GM19239 (cell line): ENCODE results near the gene TF.
"Not testable (repeated sequence)": the region's sequence is repeated elsewhere in the genome, so short reads cannot be mapped to it uniquely, and the experiment has no call there.

Experiments used
- DNase-seq: peaks from one replicate; pipeline ENCODE4 v3.0.0; 2011; ENCODE audit warnings: low spot score; ENCODE audit not compliant: insufficient read length
- FAIRE-seq: peaks from 2 replicates; lab custom pipeline; 2011; peaks lifted over from hg19 to GRCh38; lab: Jason Lieb, UNC

TF gene

DNA sequence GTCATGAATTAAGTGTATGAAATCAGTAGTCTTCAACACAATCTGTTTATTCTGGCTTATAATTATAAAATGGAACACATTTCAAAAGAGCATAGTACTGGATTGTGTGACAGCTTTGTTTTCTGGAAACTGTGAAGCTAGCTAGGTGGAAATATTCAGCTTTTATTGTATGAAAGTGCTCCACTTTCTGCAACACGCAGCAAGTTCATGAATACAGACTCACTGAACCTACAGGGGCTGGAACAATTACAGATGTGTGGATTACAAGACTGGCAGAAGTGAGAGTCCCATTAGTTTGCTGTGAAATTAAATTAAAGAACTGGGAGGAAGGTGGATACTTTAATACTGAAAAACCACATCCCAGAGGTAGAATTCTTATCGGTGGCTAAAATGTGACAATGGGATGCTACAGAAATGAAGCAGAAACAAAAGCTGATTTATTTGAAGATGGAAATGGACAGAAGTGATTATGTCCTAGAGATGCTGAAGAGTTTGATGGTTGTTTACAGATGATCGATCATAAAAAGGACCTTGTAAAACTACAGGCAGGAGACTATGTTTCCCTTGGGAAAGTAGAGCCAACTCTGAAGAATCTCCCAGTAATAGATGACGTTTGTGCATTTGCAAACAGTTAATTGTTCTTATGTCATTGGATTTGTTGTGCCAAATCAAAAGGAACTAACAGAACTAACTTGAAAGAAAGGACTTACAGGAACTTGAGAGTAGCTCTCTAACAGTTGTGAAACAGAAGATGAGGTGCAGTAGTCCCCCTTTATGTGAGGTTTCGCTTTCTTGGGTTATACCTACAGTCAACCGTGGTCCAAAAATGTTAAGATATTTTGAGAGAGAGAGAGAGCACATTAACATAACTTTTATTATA is 15.7 kb downstream of the TF start:
- DNase-seq (no peak), FAIRE-seq (no peak)

DNA sequence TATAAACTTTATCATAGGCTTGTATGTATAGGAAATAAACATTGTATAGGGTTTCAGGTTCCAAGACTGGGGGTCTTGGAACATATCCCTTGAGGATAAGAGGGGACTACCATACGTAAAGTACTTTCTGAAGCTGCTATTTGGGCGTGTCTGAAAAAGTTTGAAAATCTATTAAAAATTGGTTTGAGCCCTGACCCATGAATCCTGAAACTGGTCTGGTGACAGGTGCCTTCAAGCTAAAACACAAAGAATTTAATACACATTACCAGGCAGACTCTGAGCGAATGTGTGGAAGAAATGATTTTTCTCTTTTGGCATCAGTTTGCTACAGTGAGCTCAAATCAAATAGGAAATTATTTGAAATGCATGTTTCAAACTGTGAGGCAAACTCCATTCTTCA is 16.3 kb downstream of the TF start:
- DNase-seq (no peak), FAIRE-seq (no peak)

DNA sequence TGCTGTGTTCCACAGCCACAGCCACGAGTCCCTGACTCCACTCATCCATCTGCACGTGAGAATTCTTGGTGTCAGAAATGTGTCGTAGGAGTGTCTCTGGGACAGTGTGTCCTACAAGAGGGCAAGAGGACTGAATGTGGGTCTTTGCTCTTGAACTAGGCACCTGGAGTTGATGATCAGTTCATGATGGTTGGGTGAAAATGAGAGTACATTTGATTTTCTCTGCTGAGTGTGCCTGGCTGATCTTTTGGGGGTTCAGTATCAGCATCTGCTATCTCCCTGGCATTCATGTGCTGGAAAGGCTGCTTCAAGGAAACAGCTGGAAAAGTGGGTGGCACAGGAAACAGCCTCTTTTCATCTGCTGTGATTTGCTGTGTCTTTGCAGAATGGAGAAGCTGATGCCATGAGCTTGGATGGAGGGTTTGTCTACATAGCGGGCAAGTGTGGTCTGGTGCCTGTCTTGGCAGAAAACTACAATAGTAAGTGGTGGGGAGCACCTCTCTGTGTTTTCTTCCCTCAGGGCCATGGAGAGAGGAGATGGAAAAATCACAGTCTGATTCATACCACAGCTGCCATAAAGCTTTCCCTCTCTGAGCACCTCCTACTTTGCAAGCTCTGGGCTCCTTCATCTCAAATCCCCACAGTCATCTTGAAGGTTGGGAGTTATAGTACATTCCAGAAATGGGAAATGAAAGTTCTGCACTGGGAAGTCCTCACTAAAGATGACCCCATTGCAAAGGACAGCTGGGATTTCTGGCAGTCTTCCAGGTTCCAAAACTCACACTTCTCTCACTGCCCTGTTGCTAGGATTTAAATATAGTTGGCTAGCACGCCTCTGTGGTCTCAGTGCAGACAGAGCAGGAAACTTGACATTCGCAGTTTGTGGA is 17.8 kb downstream of the TF start:
- FAIRE-seq (no peak), DNase-seq (no peak)

DNA sequence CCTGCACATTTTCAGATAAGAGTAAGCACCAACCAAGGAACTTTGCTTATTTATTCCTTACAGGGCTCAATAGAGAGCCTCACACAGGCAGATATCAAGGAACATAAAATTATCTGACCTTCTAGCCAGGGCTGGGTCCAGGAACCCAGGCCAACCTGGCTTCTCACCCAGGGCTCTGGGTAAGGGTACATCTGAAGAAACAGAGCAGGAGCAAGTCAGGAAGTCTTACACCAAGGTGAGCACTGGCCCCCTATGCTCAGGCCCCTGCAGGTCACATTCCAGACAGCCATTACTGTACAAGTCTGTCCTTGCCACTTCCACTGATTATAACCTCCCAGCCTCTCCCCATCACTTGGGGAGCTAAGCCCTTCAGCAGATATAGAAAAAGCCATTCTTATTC is 19.1 kb downstream of the TF start:
- no peak for FAIRE-seq
- DNase-seq = no peak

DNA sequence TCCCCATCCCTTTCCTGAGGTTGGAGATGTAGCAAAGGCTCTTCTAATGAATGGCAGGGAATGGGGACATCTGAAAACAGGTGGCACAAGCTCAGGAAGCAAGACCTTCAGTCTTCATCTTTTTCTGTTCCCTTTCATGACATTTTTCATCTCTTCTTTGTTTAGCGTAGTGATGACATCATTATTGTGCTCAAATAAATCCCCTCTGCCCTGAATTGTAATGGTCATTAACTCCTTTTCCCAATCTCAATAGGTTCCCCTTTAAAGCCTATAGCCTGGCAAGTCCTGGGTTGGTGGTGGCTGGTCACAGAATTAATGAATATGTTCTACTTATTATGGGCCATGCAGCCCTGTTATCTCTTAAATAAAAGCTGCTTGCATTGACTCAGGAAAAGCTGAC is 21.4 kb downstream of the TF start:
- no peak for DNase-seq
- no peak for FAIRE-seq

DNA sequence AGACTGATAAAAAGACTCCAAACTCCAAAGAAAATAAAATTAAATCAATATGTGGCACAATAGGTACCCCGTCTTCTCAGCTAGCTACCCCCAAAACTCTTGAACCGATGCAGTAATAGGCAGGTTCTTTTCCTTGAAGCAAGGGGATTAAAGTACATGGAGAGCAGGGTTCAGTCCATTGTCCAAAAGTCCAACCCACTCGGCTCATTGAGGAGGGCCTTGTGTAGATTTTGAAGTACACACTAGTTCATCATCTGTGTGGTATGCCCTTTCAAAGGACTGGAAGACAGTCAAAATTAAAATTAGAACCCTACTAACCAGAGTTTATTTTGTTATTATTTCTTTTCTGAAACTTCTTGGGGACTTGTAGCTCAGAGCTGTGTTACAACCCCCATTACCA is 23.3 kb downstream of the TF start:
- no peak for FAIRE-seq
- no peak for DNase-seq

DNA sequence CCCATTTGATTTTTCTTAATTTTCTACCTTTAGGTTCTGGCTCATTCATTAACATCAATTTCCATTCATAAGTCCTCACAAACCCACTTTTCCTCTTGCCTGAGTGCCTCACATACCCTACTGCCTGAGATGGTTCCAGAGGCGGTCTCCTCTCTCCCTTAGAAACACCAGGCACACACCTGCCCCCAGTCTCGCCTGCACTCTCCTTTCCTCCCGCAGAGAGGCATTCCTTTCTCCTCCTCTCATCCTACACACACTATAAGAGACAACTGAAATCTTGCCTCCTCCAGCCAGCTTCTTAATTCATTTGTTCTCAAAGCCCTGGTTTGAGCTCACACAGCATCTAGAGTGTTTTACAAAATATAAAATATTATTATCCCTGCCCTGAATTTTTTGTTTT is 27.5 kb downstream of the TF start:
- FAIRE-seq (no peak), DNase-seq (no peak)

DNA sequence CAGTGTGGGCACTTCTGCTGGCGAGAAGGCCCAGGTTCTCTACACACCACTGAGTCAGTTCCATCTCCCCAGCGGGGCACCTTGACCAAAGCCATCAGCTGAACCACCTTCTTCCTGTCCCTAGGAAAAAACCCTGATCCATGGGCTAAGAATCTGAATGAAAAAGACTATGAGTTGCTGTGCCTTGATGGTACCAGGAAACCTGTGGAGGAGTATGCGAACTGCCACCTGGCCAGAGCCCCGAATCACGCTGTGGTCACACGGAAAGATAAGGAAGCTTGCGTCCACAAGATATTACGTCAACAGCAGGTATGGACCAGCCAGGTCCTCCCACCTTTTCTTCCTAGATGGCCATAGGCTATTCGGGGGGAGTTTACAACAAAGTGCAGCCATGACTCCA is 29.1 kb downstream of the TF start:
- no peak for FAIRE-seq
- no peak for DNase-seq

DNA sequence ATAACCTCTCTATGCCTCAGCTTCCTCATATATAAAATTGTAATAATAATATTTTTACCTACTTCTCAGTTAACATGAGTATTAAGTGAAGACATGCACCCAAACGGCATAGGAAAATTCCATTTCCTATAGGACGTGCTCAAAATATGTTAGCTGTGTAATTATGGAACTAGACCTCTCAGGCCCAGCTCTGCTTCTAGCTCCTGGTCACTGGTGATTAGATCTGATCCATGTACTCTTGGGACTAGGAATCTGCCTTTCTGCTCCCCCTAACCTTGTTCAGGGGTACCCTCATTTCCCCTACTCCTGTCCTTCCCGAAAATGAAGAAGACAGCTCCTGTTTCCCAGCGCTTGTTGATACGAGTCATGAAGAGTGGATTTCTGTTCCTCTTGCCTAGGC is 29.6 kb downstream of the TF start:
- no peak for DNase-seq
- FAIRE-seq = no peak

DNA sequence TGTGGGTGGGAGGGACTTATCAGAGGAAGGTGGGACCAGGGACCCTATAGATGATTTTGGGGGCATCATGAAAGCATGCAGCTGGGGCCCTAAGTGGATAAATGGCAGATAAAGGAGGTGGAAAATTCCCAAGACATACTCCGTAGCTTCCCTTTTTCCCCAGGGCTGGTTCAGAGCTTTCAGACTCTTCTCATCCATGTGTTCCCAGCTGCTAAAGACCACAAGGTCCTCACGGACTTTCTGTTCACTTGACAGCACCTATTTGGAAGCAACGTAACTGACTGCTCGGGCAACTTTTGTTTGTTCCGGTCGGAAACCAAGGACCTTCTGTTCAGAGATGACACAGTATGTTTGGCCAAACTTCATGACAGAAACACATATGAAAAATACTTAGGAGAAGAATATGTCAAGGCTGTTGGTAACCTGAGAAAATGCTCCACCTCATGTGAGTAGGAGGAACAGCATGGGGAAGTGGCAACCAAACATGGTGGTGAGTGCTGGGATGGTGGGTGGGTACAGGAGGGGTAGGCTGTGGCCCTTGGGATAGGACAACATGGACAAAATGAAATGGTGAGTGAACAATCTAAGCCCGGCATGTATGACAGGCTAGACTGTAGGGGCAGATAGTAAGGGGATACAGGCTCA is 30.7 kb downstream of the TF start:
- DNase-seq (no peak), FAIRE-seq (no peak)

DNA sequence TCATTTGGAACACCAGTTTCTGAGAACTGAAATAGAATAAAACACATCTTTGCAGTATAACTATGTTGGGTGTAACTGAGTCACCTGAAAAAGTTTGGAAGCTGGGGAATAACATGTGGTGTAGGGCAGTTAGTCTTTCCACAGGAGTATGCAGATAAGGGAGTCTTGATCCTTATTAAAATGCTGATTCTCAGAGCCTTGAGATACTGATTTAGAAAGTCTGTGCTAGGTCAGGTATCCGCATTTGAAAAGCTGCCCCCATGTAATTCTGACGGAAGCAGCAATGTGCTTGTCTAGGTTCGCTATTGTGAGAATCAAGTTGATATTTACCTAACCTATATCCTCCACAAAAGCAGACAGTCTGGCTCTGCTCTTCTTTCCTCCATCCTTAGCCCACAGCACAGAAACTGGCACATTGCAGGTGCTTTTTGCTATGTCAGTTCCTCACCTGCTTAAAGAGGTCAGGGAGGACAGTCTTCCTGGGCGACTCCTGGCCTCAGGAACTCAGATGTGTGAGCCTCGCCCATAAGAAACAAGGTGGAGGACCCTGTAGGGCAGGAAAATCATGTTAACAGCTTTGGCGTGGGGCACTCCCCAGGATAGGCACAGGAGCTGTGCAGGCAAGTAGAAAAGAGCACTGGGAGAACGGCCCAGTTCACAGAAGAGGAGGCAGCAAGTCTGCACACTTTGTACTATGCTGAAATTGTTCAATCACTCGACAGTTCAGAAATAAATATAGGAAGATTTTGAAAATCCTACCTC is 31.8 kb downstream of the TF start:
- DNase-seq (no peak), FAIRE-seq (no peak)

DNA sequence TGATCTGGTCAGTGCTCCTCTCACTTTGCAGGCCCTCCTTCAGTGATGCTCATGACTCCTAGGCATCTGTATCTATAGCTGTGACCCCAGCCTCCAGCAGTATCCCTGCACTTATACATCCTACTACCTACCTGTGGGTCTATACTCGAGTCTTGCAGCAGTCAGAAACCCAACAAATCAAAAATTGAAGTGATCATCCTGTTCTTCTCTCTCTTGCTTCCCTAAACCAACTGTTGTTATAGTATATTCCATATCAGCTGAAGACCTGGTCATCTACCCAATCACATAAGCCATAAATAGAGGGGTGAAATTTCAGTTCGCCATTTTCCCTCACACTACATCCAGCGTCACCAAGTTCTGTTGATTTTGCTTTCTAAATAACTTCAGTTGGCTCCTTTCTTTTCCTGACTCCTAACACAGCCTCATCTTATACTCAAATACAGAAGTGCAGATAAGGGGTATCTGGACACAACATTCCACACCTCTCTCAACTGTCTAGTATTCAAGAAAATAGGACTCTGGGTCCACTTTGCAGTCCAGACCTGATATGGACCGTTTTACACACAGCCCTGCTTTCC is 33.5 kb downstream of the TF start:
- FAIRE-seq (no peak), DNase-seq (no peak)

DNA sequence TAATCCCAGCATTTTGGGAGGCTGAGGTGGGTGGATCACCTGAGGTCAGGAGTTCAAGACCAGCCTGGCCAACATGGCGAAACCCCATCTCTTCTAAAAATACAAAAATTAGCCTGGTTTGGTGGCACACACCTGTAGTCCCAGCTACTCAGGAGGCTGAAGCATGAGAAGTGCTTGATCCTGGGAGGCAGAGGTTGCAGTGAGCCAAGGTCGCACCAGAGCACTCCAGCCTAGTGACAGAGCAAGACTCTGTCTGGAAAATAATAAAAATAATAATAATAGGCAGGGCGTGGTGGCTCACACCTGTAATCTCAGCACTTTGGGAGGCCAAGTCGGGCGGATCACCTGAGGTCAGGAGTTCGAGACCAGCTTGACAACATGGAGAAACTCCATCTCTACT is 34.6 kb downstream of the TF start:
- FAIRE-seq, DNase-seq: not testable (repeated sequence)

DNA sequence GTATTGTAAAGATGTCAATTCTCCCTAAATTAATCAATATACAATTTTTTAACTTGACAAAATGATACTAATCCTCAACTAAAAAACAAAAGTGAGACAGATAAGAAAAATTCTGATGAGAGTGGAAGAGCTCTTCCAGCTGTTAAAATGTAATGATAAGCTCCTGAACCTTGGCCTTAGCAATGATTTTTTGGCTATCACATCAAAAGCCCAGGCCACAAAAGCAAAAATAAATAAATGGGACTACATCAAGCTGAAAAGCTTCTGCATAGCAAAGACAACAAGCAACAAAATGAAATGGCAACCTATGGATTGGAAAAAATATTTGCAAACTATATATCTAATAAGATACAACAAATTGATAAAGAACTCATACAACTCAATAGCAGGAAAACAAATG is 35.4 kb downstream of the TF start:
- FAIRE-seq (no peak), DNase-seq (no peak)

DNA sequence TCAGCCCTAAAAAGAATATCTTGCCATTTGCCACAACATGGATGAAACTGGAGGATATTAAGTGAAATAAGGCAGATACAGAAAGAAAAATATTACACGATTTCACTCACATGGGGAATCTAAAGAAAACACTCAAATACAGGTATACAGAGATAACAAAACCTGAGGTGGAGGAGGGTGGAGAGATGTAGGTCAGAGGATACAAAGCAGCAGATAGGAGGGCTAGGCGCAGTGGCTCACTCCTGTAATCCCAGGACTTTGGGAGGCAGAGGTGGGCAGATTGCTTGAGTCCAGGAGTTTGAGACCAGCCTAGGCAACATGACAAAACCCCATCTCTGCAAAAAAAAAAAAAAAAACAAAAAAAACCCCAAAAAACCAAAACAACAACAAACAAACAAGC is 36.3 kb downstream of the TF start:
- FAIRE-seq (no peak), DNase-seq (no peak)

DNA sequence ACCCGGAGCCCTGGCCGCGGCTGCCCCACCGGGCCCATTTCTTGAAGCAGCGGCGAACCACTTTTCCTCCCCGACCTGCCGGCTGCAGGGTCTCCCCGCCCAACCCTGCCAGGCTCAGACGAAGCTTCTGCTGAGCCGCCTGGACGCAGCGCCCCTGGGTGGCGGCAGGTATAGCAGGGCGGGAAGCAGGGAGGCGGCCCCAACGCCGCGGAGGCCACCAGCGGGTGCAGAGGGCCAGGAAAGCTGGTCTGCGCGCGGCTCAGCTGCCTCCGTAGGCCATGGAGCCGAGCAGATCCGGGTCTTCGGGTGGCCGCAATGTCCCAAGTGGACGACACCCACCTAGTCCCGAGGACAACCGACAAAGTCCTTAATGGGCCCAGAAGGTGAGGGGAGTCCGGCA is 37.6 kb downstream of the TF start:
- FAIRE-seq = no peak
- no peak for DNase-seq

DNA sequence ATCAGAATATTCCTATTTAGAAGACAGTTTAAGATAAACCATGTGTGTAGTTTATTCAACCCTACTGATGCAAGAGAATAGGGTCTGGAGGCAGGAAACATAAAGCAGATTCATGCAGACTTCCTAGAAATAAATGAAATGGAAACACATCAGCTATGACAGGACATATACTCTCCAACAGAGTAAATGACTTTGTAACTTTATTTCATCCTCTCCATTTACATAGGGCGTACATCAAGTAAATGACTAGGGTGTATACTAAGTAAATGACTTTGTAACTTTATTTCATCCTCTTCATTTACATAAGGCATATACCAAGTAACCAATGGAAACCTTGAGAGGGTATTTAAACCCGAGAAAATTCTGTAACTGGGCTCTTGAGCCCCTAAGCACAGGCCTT is 41.8 kb downstream of the TF start:
- DNase-seq (no peak), FAIRE-seq (no peak)

DNA sequence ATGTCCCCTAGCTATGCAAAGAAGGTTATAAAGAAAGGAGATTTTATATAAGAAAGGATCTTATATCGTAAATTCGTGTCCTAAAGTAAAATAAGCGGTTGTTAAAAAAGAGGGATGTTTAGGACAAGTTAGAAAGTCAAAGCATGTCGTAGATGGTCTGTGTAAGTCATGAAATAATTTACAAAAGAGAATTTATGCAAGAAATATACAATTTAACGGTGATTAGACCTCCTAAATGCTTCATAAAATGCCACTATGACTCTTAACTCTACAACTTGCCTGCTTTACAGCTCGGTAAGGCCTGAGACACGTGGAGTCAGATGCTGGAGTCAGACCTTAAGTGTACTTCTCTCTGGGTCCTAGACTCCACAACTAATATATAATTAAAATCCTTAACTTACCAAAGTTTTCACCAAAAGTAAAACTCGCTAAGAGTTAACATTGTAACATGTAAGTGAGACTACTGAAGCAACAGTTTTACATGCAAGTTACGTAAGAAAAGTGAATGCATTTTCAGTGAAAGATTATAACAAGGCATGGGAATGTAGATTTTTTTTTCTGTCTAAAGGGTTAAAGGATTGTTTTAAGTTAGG is 46.1 kb downstream of the TF start:
- DNase-seq = no peak
- FAIRE-seq = no peak

DNA sequence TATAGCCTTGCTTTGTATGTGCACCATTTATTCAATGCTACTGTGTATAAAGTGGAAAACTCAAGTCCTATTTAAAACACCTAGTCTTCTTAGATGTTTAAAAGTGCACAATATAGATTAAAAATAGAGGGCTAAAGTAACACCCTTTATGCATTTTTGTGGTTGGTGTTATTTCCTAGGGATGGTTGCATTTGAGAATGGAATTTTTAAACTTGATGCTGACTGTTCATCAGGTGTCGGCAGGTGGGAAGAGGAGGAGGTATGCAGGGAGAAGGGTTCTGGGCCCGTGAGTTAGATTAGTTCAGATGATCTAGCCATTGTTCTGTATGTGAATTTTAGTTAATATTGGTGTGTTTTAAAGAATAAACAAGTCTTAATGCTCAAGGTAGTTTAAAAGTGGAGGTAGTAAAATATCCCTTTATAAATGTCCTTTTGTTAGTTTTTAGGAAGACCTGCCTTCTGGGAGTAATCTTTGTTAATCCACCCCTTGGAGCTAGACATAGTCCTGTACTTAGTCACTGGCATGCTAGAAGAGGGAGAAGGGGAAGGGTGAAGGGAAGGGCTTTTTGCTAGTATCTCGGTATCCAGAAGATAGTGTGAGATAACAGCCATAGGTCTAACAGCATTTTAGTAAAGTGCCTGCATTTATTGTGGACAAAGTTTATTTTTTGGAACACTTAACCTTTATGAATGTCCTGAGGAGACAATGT is 51.4 kb downstream of the TF start:
- DNase-seq (no peak), FAIRE-seq (no peak)
